Right renal cortex interstitium (tissue), 3 donors: ENCODE results near the gene SEMA4G. TPM values are rescaled to one million over a fixed set of nuclear protein-coding genes. Genes with fewer than 3 reads are reported as not detected.
"Not testable (repeated sequence)": the region's sequence is repeated elsewhere in the genome, so short reads cannot be mapped to it uniquely, and the experiment has no call there.

ENCODE experiments used
- DNase-seq, 3 donors: peaks; one replicate each; pipeline ENCODE4 v3.0.0-alpha.2; 2013; ENCODE audit warnings: low read depth in 3 of 3, low spot score in 2 of 3
- polyA plus RNA-seq, 3 donors: library from polyadenylated mRNA; unstranded; fragments of 120-200 nt; gene quantifications; one replicate each; pipeline ENCODE4 v1.2.1, GENCODE V29; 2013; ENCODE audit not compliant: insufficient read length in 3 of 3

Gene SEMA4G
- polyA plus RNA-seq, 3 donors: 41.1 to 48.1 (median 43.6) TPM

GRCh38 chr10:100970076-100970913 is 991 bp downstream of the SEMA4G start:
- DNase-seq: no peak

DNA sequence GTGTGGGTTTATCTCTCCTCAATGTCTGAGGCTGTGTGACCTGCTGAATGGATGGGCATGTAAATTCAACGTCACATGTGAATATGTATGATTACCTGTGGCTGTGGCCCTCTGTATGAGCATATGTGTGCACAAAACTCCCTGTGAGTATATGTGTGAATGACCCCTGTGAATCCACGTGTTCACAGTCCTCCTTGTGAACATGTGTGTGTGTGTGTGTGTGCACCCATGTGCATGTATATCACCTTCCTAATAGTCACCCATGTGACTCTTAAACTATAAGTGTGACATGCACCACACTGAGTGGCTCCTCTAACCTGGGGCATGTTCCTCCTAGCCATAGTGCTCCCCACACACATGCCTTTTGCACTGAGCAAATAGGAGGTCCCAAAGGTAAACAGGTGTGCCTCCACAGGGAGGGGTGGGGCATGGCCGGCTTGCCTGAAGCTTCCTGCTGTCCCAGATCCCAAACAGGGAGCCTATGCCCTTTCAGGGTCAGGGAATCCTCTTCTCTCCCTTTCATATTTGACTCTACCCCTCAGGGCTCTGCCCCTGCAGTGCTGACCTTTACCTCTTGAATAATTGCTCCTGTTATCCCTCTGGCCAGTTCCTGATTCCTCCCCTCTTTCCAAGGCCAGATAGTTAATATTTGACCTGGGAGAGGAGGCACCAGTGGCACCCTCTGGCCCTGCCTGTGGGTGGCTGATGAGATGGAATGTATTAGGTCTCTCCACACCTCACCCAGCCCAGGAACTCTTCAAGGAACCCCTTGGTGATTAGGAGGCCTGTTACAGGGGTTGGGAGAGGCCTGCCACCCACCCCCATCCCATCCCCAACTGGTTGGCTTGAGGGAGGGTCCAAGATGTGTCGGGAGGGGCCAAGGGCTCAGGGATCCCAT is 1.9 kb downstream of the SEMA4G start:
- DNase-seq: no peak

DNA sequence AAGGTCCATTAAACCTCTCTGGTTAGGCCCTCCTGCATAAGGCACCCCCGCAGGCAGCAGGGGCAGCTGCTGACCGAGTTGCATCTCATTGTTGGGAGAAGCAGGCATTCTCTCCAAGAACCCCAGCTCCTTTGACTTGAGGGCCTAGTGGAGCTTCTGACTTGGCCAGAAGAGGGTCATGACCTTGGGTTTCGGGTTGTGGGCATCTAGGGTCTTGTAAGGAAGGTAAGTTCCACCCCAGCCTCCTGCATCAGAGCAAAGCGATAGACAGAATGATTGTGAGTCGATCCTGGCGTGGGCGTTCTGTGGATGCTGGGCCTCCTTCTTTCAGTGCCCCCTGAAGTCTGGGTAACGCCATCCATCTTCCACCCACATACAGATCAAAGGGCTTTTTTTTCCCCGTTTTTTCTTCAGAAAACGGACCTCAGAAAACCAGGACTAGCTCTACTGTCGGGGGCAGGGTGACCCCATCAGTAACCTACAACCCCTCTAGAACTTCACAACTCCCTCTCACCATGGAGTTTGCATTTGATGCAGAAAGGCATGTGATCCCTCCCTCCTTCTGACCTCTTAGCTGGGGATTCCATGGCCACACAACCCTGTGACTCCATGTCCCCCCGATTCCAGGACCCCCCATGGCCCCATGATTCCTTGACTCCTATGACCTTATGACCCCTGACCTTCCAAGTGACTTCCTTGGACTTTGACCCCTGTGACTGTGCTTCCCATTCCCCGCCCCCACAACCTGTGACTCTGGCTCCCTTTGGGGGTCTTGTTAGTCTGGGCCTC is 3.0 kb downstream of the SEMA4G start:
- DNase-seq: no peak

DNA sequence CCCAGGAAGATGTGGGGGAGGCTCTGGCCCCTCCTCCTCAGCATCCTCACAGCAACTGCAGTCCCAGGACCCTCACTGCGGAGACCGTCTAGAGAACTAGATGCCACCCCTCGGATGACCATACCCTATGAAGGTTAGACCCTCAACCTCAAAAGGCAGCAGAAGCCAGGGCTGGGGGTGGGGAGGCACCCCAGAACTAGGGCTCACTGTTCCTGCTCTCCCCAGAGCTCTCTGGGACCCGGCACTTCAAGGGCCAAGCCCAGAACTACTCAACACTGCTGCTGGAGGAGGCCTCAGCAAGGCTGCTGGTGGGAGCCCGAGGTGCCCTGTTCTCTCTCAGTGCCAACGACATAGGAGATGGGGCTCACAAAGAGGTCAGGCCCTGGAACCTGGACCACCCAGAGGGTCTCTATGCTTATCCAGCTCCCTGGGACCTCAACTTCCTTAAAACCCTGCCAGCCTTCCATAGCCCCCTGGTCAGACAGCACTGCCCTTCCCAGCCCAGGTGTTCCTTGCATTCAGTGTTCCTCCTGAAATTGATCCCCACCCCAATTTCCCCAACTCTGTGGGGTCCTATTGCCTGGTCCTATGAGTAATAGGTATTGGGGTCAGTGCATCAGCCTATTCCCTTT is 3.7 kb downstream of the SEMA4G start:
- DNase-seq: no peak

DNA sequence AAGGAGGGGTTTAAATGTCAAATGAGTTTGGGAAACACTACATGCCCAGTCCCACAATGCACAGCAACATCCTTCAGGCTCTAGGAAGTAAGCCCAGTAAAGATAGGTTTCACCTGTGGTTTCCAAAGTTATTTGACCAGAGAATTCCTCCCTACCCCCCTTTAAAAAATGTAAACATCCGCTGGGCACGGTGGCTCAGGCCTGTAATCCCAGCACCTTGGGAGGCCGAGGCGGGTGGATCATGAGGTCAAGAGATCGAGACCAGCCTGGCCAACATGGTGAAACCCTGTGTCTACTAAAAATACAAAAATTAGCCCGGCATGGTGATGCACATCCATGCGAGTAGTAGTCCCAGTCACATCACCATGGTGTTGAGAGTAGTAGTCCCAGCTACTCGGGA is 6.1 kb downstream of the SEMA4G start:
- not testable (repeated sequence) for DNase-seq

DNA sequence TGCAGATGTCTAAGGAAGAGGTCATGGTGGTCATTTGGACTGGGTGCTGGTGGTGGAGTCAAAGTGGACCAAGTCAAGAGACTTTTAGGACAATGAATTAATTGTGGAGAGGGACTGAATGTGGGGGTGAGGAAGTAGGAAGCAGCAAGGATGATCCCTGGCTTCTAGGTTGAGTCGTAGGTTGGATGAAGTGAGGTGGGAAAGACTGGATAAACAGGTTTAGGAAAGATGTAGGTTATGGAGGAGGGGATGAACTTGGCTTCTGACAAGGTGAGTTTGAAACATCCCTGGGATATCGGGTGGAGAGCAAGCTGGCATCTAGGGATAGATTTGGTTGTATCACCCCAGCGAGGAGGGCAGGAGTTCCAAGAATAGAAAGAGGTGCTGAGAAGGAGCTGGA is 7.6 kb downstream of the SEMA4G start:
- no peak for DNase-seq

GRCh38 chr10:100977436-100977835 is 8.1 kb downstream of the SEMA4G start:
- DNase-seq: no peak

DNA sequence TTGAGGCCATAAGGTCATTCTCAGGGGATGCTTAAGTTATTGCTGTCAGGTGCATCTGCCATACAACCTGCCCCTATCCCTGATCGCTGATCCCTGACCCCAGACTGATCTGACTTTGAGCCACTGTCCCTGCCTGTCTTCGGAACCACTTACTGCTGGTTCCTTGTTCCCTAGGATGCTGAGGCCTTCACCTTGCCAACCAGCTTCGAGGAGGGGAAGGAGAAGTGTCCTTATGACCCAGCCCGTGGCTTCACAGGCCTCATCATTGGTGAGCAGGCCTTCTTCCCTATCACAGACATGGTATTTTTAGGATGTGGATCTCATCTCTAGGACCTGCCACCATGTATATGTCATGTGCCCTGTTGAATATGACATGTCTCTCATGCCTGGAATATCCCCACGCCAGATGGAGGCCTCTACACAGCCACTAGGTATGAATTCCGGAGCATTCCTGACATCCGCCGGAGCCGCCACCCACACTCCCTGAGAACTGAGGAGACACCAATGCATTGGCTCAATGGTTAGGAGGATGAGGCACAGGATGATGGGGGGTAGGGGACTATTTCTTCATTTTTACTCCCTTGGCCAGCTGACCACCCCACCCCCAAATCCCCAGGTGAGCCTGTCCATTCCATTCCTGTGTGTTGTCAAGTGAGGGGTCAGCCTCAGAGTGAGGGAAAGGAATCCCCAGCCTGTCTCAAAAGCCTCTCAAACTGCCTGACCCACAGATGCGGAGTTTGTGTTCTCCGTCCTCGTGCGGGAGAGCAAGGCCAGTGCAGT is 9.0 kb downstream of the SEMA4G start:
- DNase-seq: no peak

DNA sequence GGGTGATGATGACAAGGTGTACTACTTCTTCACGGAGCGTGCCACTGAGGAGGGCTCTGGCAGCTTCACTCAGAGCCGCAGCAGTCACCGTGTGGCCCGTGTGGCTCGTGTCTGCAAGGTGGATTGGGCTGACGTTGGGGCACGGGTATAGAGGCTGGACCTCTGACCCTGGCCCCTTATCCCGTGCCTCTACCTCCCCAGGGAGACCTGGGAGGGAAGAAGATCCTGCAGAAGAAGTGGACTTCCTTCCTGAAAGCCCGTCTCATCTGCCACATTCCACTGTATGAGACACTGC is 9.5 kb downstream of the SEMA4G start:
- no peak for DNase-seq

GRCh38 chr10:100979791-100980272 is 10.5 kb downstream of the SEMA4G start:
- no peak for DNase-seq

DNA sequence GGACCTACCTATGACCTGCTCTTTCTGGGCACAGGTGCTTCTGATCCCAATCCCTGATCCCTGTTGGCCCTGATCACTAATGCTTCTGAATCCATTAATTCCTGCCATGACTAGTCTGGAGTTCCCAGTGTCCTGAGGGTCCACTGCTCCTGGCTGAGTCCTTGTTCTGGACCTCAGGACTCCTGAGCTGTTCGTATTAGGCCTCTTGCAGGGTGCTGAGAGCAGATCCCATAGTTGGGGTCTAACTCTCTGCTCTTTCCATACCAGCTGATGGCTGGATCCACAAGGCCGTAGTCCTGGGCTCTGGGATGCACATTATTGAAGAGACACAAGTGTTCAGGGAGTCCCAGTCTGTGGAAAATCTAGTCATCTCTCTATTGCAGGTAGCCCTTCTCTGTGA is 11.0 kb downstream of the SEMA4G start:
- DNase-seq: no peak

DNA sequence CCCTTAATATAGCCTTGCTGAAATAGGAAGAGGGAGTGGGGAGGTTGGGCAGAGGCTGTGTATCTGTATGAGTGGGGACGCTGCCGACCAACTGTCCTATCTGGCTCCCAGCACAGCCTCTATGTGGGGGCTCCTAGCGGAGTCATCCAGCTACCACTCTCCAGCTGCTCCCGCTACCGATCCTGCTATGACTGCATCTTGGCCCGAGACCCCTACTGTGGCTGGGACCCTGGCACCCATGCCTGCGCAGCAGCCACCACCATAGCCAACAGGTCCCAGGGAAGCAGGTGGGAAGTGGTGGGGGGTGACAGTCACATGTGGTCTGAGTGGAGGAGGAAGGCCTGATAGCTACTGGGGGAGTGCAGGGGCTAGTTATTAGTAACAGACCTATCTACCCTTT is 11.4 kb downstream of the SEMA4G start:
- no peak for DNase-seq

- no peak for DNase-seq
Measured at GRCh38 chr10:100981178-100981772, 12.0 kb downstream of the SEMA4G start.

DNA sequence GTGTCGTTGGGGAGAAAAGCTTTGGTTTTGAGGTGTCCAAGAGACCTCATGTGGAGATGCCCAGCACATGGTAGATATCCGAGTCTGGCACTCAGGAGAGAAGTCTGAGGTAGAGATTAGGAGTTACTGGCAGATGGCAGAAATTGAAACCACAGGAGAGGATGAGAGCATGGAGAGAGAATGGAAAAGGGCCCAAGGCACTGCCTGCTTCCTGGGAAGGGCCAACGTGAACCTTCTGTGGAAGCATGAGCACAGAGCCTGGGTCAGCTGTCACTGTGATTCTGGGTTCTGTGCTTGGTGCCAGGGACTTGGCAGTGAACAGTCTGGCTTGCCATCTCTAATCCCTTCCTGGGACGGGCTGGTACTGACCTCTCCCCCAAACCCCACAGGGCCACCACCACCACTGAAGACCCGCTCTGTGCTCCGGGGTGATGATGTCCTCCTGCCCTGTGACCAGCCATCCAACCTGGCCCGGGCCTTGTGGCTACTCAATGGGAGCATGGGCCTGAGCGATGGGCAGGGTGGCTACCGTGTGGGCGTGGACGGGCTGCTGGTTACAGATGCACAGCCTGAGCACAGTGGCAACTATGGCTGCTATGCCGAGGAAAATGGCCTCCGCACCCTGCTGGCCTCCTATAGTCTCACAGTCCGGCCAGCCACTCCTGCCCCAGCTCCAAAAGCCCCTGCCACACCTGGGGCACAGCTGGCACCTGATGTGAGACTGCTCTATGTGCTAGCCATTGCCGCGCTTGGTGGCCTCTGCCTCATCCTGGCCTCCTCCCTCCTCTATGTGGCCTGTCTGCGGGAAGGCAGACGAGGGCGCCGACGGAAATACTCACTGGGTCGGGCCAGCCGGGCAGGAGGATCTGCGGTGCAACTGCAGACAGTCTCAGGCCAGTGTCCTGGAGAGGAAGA is 13.9 kb downstream of the SEMA4G start:
- DNase-seq: no peak

- DNase-seq: no peak
Measured at GRCh38 chr10:100983868-100984671, 14.8 kb downstream of the SEMA4G start.

GRCh38 chr10:100984672-100985177 is 15.4 kb downstream of the SEMA4G start:
- DNase-seq: no peak

- DNase-seq: no peak
Measured at GRCh38 chr10:100985336-100985735, 16.0 kb downstream of the SEMA4G start.
